ENCODE results near the gene MSMP.

MSMP gene

DNA sequence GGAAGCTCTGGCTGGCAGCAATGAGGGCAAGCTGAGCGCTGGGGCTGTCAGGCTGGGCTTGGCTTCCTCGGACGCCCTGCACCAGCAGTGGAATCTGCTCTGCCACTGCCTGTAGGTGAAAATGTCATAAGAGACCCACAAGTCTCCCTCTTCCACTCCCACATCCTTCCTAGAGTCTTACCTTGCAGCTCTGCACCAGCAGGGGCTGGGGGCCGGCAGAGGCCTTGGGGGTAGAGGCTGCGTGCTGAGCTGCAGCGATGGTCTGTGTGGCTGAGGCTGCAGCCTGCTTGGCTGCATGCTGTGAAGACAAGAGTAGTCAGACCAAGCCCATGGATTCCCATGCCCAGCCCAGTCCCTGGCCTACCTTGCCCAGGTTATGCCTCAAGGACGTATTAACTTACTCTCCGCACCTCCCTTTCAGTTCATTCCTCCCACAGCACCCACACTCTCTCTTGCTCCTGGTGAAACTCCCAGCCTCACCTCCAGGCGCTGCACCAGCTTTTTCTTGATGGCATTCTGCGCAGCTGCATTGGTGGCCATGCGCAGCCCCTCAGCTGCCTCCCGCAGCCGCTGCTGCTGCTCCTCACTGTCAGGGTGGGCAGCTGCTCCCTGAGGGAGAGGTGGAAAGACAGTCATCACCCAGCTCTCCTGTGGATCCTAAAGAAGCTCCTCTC lies 39.4 kb downstream of the MSMP start:
- Histone ChIP-seq H3K27ac (ENCODE audit: low read length) (no peak overlapping the region), H3K4me1 (ENCODE audit: control insufficient read depth, low read depth, low read length) (no peaks in the 10 kb centered on the region), H3K36me3 (ENCODE audit: control insufficient read depth, low read depth, low read length) (peaks cover 91% of the 10 kb centered on the region), H3K27me3 (ENCODE audit: control insufficient read depth, insufficient read depth, low read length) (no peaks in the 10 kb centered on the region), H3K9ac (ENCODE audit: low read length) (no peak overlapping the region), H3K9me3 (ENCODE audit: control insufficient read depth, low read depth, low read length) (no peaks in the 10 kb centered on the region), H3K4me3 (ENCODE audit: low read length) (no peak overlapping the region)

DNA sequence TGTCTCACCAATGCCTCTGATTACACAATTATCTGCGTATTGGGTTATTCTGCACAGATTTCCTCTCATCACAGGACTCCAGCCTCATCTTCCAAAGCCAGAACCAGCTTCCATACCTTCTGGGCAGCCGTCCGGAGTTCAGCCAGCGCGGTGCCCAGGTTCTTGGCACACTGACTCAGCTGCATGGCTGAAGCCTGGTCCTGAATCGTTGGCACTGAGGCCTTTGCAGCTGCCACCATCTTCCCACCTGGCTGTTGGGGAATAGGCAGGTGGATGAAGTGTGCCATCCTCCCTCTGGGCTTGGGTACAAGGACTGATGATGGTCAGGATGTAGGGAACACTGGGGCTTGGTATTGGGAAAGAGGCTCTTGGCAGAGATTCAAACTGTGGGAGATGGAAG lies 40.0 kb downstream of the MSMP start:
- no peak overlapping the region for H3K9ac ChIP-seq (ENCODE audit: low read length)
- H3K27ac ChIP-seq (ENCODE audit: low read length): no peak overlapping the region
- no peak overlapping the region for H3K4me3 ChIP-seq (ENCODE audit: low read length)
- peaks cover 88% of the 10 kb centered on the region for H3K36me3 ChIP-seq (ENCODE audit: control insufficient read depth, low read depth, low read length)
- no peaks in the 10 kb centered on the region for H3K4me1 ChIP-seq (ENCODE audit: control insufficient read depth, low read depth, low read length)
- no peaks in the 10 kb centered on the region for H3K27me3 ChIP-seq (ENCODE audit: control insufficient read depth, insufficient read depth, low read length)
- H3K9me3 ChIP-seq (ENCODE audit: control insufficient read depth, low read depth, low read length): no peaks in the 10 kb centered on the region

- Histone ChIP-seq H3K27ac (ENCODE audit: low read length) (no peak overlapping the region), H3K4me1 (ENCODE audit: control insufficient read depth, low read depth, low read length) (no peaks in the 10 kb centered on the region), H3K4me3 (ENCODE audit: low read length) (no peak overlapping the region), H3K9ac (ENCODE audit: low read length) (no peak overlapping the region), H3K9me3 (ENCODE audit: control insufficient read depth, low read depth, low read length) (no peaks in the 10 kb centered on the region), H3K27me3 (ENCODE audit: control insufficient read depth, insufficient read depth, low read length) (no peaks in the 10 kb centered on the region), H3K36me3 (ENCODE audit: control insufficient read depth, low read depth, low read length) (peaks cover 88% of the 10 kb centered on the region)
These were observed 40.5 kb downstream of the MSMP start for GRCh38 chr9:35713578-35713977.

DNA sequence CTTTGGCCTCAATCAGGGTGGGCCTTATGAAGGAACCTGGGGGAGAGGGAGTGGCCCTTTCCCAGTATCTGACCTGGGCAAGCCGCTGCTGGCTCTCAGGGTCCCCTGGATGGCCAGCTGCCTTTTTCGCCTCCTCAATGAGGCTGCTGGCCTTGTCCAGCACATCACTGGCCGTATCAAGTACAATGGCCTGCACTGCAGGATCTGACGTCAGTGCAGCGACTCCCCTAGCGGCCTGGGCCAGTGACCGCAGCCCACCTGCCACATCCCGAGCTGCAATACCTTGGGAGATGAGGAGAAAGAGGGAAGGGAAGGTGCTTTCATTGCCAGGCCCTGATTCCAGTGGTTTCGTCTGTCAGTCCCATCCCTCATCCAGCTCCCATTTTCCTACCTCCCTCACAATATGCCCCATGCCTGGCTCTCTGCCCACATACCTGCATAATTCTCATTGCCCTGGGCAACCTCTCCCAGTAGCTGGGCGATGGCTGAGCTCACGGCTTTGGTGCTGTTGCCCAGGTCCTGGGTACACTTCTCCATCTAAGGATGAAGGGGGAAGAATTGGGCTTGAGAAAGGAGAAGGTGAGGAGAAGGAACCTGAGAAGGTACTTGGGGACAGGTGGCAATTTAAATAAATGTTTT lies 41.2 kb downstream of the MSMP start:
- Histone ChIP-seq H3K4me3 (ENCODE audit: low read length) (no peak overlapping the region), H3K36me3 (ENCODE audit: control insufficient read depth, low read depth, low read length) (peaks cover 88% of the 10 kb centered on the region), H3K27ac (ENCODE audit: low read length) (no peak overlapping the region), H3K27me3 (ENCODE audit: control insufficient read depth, insufficient read depth, low read length) (no peaks in the 10 kb centered on the region), H3K4me1 (ENCODE audit: control insufficient read depth, low read depth, low read length) (no peaks in the 10 kb centered on the region), H3K9ac (ENCODE audit: low read length) (no peak overlapping the region), H3K9me3 (ENCODE audit: control insufficient read depth, low read depth, low read length) (no peaks in the 10 kb centered on the region)

- Histone ChIP-seq H3K27ac (ENCODE audit: low read length) (no peak overlapping the region), H3K9ac (ENCODE audit: low read length) (no peak overlapping the region), H3K9me3 (ENCODE audit: control insufficient read depth, low read depth, low read length) (no peaks in the 10 kb centered on the region), H3K4me3 (ENCODE audit: low read length) (no peak overlapping the region), H3K4me1 (ENCODE audit: control insufficient read depth, low read depth, low read length) (no peaks in the 10 kb centered on the region), H3K36me3 (ENCODE audit: control insufficient read depth, low read depth, low read length) (peaks cover 88% of the 10 kb centered on the region), H3K27me3 (ENCODE audit: control insufficient read depth, insufficient read depth, low read length) (no peaks in the 10 kb centered on the region)
These were observed 42.3 kb downstream of the MSMP start for GRCh38 chr9:35711501-35712428.

GRCh38 chr9:35710818-35711500 lies 43.1 kb downstream of the MSMP start:
- Histone ChIP-seq H3K36me3 (ENCODE audit: control insufficient read depth, low read depth, low read length) (peaks cover 88% of the 10 kb centered on the region), H3K9me3 (ENCODE audit: control insufficient read depth, low read depth, low read length) (no peaks in the 10 kb centered on the region)

DNA sequence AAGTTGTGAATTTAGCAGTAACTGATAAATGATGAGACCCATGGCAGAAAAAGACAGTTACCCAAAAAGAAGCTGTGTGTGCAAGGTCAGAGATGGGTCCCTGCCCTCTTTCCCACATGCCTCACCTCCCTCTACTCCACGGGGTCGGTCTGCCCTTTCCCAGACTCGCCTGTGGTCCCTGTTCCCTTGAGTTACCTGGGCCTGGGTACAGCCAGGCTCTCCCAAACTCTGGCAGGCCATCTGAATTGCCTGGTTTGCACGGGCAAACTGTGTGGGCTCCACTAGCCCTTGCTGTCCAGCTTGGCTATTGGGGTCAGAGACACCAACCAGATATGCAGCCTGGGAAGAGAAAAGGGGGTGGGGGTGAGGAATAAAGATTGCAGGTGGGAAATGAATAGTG lies 45.9 kb downstream of the MSMP start:
- no peak overlapping the region for H3K9ac ChIP-seq (ENCODE audit: low read length)
- no peak overlapping the region for H3K27ac ChIP-seq (ENCODE audit: low read length)
- no peaks in the 10 kb centered on the region for H3K4me1 ChIP-seq (ENCODE audit: control insufficient read depth, low read depth, low read length)
- no peak overlapping the region for H3K4me3 ChIP-seq (ENCODE audit: low read length)
- no peaks in the 10 kb centered on the region for H3K27me3 ChIP-seq (ENCODE audit: control insufficient read depth, insufficient read depth, low read length)
- H3K9me3 ChIP-seq (ENCODE audit: control insufficient read depth, low read depth, low read length): no peaks in the 10 kb centered on the region
- peaks cover 88% of the 10 kb centered on the region for H3K36me3 ChIP-seq (ENCODE audit: control insufficient read depth, low read depth, low read length)

More at GRCh38 chr9:35710818-35711500, 43.1 kb downstream of the MSMP start:
- Histone ChIP-seq H3K27ac (ENCODE audit: low read length) (no peak overlapping the region), H3K9ac (ENCODE audit: low read length) (no peak overlapping the region), H3K4me3 (ENCODE audit: low read length) (no peak overlapping the region), H3K27me3 (ENCODE audit: control insufficient read depth, insufficient read depth, low read length) (no peaks in the 10 kb centered on the region), H3K4me1 (ENCODE audit: control insufficient read depth, low read depth, low read length) (no peaks in the 10 kb centered on the region)

DNA sequence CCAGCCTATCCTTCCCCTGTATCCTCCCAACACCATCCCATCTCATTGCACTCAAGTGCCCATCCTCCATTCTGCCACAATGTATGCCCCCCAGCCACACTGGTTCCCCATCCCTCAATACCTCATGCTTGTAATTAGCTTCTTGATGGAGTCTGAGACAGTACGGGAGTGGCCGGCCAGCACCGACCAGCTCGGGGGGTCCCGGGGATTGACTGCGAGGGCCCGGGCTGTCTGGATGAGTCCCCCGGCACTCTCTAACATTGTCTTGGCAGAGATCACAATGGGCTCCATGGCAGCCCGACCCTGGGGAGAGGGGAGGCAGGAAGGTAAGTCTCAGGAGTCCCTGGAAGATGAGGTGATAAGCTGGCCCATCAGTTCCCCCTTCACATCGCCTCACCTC lies 47.1 kb downstream of the MSMP start:
- Histone ChIP-seq H3K36me3 (ENCODE audit: control insufficient read depth, low read depth, low read length) (peaks cover 91% of the 10 kb centered on the region), H3K9ac (ENCODE audit: low read length) (no peak overlapping the region), H3K9me3 (ENCODE audit: control insufficient read depth, low read depth, low read length) (no peaks in the 10 kb centered on the region), H3K27me3 (ENCODE audit: control insufficient read depth, insufficient read depth, low read length) (no peaks in the 10 kb centered on the region), H3K4me3 (ENCODE audit: low read length) (no peak overlapping the region), H3K27ac (ENCODE audit: low read length) (no peak overlapping the region), H3K4me1 (ENCODE audit: control insufficient read depth, low read depth, low read length) (no peaks in the 10 kb centered on the region)

DNA sequence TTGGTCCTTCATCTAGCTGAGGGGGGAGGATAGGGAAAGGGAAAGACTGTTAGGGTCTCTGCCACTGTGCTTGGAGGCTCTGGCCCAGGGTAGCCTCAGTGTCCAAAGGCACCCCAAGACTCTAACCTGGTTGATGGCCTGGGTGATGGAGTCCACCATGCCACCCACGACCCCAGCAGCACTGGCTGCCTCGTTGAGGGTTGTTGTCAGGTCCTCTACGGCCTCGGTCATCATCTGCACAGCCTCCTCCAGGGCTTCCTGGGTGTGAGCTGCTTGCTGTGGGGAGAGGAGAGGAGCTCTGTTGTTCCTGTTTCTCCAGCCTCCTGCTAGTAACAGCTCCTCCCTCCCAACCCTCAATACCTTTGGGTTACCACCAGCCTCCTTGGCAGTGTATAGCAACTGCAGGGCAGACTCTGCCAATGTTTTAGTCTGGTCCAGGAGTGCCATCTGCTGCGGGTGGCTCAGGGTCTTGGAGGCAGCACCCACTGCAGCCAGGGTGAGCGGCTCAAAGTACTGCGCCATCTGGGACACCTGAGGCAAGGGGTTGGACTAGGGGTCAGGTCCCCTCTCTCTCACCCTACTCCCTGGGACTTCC lies 48.1 kb downstream of the MSMP start:
- Histone ChIP-seq H3K27me3 (ENCODE audit: control insufficient read depth, insufficient read depth, low read length) (no peaks in the 10 kb centered on the region), H3K4me3 (ENCODE audit: low read length) (no peak overlapping the region), H3K9ac (ENCODE audit: low read length) (no peak overlapping the region), H3K9me3 (ENCODE audit: control insufficient read depth, low read depth, low read length) (no peaks in the 10 kb centered on the region), H3K36me3 (ENCODE audit: control insufficient read depth, low read depth, low read length) (peaks cover 91% of the 10 kb centered on the region), H3K27ac (ENCODE audit: low read length) (no peak overlapping the region), H3K4me1 (ENCODE audit: control insufficient read depth, low read depth, low read length) (no peaks in the 10 kb centered on the region)

DNA sequence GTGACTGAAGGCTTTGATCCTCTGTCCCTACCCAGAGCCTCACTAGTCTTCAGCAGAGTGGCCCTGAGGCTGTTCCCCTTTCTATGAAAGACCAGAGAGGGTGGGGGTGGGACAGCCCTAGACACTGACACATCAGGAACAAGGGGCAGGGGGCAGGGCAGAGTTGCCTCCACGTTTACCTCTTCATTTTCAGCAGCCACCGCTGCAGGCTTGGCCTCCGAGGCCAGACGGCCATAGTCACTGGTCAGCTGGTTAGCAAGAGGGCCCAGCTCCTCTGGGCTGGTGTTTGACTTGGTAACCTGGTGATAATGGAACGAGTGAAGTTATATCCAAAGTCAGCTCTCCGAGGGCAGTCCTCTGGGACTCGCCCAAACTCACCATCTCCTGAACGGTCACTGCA lies 48.7 kb downstream of the MSMP start:
- Histone ChIP-seq H3K36me3 (ENCODE audit: control insufficient read depth, low read depth, low read length) (peaks cover 91% of the 10 kb centered on the region), H3K27me3 (ENCODE audit: control insufficient read depth, insufficient read depth, low read length) (no peaks in the 10 kb centered on the region), H3K4me1 (ENCODE audit: control insufficient read depth, low read depth, low read length) (no peaks in the 10 kb centered on the region), H3K9ac (ENCODE audit: low read length) (no peak overlapping the region), H3K27ac (ENCODE audit: low read length) (no peak overlapping the region), H3K4me3 (ENCODE audit: low read length) (no peak overlapping the region), H3K9me3 (ENCODE audit: control insufficient read depth, low read depth, low read length) (no peaks in the 10 kb centered on the region)
